Neural cell (in vitro differentiated cells): ENCODE measurements around the gene FAM193A. TPM values are rescaled to one million over a fixed set of nuclear protein-coding genes. Genes with fewer than 3 reads are reported as not detected.
"Not testable (repeated sequence)": the region's sequence is repeated elsewhere in the genome, so short reads cannot be mapped to it uniquely, and the experiment has no call there.

Experiments
- H2AFZ ChIP-seq: fragments of 200-600, 300-800 bp; sonication (generic), shearing (Covaris generic); 2 replicates; pipeline ENCODE4 v1.6.0; 2014; ENCODE audit warnings: low read depth, mild to moderate bottlenecking, antibody characterized with exemption, low read length, moderate library complexity
- H3F3A ChIP-seq: fragments of 200-600 bp; shearing (Covaris generic); 2 replicates; pipeline ENCODE4 v1.6.1; 2016; ENCODE audit warnings: mild to moderate bottlenecking, moderate library complexity, mixed read lengths, antibody characterized with exemption, low read length; ENCODE audit not compliant: insufficient read depth, poor library complexity, severe bottlenecking
- H3K27ac ChIP-seq: fragments of 200-600, 300-800 bp; sonication (generic), shearing (Covaris generic); 2 replicates; pipeline ENCODE4 v1.5.1; 2014; ENCODE audit warnings: mild to moderate bottlenecking, low read length, moderate library complexity
- H3K27me3 ChIP-seq: fragments of 300-800, 200-600 bp; sonication (generic), shearing (Covaris generic); 2 replicates; pipeline ENCODE4 v1.6.0; 2014; ENCODE audit warnings: mild to moderate bottlenecking, low read depth, low read length, moderate library complexity; ENCODE audit not compliant: insufficient read depth
- H3K36me3 ChIP-seq: fragments of 300-800, 200-600 bp; sonication (generic), shearing (Covaris generic); 2 replicates; pipeline ENCODE4 v1.5.1; 2014; ENCODE audit warnings: mild to moderate bottlenecking, antibody characterized with exemption, low read length, moderate library complexity; ENCODE audit not compliant: insufficient read depth
- H3K4me2 ChIP-seq: fragments of 300-800, 200-600 bp; sonication (generic), shearing (Covaris generic); 2 replicates; pipeline ENCODE4 v1.6.0; 2014; ENCODE audit warnings: mild to moderate bottlenecking, low read length
- H3K4me3 ChIP-seq: fragments of 300-800, 200-600 bp; sonication (generic), shearing (Covaris generic); 2 replicates; pipeline ENCODE4 v1.5.1; 2014; ENCODE audit warnings: mild to moderate bottlenecking, low read length, moderate library complexity
- H3K79me2 ChIP-seq: fragments of 200-600 bp; shearing (Covaris generic); replicated peaks from 2 replicates; pipeline ENCODE4 v1.6.0; 2014; ENCODE audit warnings: mild to moderate bottlenecking, low read length, moderate library complexity; ENCODE audit not compliant: insufficient read depth
- H3K9ac ChIP-seq: fragments of 300-800, 200-600 bp; sonication (generic), shearing (Covaris generic); 2 replicates; pipeline ENCODE4 v1.6.1; 2016; ENCODE audit warnings: mild to moderate bottlenecking, low read length, mixed read lengths
- H3K9me2 ChIP-seq: fragments of 200-600 bp; shearing (Covaris generic); 2 replicates; pipeline ENCODE4 v1.6.1; 2016; ENCODE audit warnings: mild to moderate bottlenecking, low read length, mixed read lengths; ENCODE audit not compliant: insufficient read depth
- H3K9me3 ChIP-seq: fragments of 200-600, 300-800 bp; sonication (generic), shearing (Covaris generic); 2 replicates; pipeline ENCODE4 v1.6.1; 2016; ENCODE audit warnings: mild to moderate bottlenecking, mixed run types, low read length, moderate library complexity, mixed read lengths
- H4K20me1 ChIP-seq: fragments of 200-600 bp; shearing (Covaris generic); 2 replicates; pipeline ENCODE4 v1.6.1; 2016; ENCODE audit warnings: mild to moderate bottlenecking, mixed run types; ENCODE audit not compliant: insufficient read depth
- EP300 ChIP-seq: fragments of 450-650 bp; conservative IDR thresholded peaks from 2 replicates; pipeline ENCODE4 v1.6.1; 2014; ENCODE audit warnings: antibody characterized with exemption, mild to moderate bottlenecking, moderate library complexity; ENCODE audit not compliant: poor library complexity, severe bottlenecking
- EZH2 ChIP-seq: fragments of 200-600, 300-800 bp; shearing (Covaris generic), sonication (generic); IDR thresholded peaks from 2 replicates; pipeline ENCODE4 v1.6.1; 2014; ENCODE audit warnings: antibody characterized with exemption, low read length, borderline replicate concordance, mild to moderate bottlenecking; ENCODE audit not compliant: insufficient read depth, poor library complexity, severe bottlenecking
- MXI1 ChIP-seq: fragments of 450-650 bp; conservative IDR thresholded peaks from 2 replicates; pipeline ENCODE4 v1.6.1; 2014; ENCODE audit warnings: antibody characterized with exemption, mild to moderate bottlenecking; ENCODE audit not compliant: poor library complexity, severe bottlenecking
- POLR2AphosphoS5 ChIP-seq: IDR thresholded peaks from 2 replicates; pipeline ENCODE4 v1.6.1; 2012
- RAD21 ChIP-seq: fragments of 450-650 bp; conservative IDR thresholded peaks from 2 replicates; pipeline ENCODE4 v1.6.1; 2014; ENCODE audit warnings: antibody characterized with exemption, mild to moderate bottlenecking, moderate library complexity
- SMC3 ChIP-seq: fragments of 450-650 bp; conservative IDR thresholded peaks from 2 replicates; pipeline ENCODE4 v1.6.1; 2014; ENCODE audit warnings: antibody characterized with exemption, mild to moderate bottlenecking, moderate library complexity; ENCODE audit not compliant: poor library complexity
- TAF1 ChIP-seq: IDR thresholded peaks from 2 replicates; pipeline ENCODE4 v1.6.1; 2012; ENCODE audit warnings: low read depth
- polyA plus RNA-seq: library from polyadenylated mRNA; depleted of rRNA; stranded (reverse); fragments of >200 nt; gene quantifications from 2 replicates; pipeline ENCODE4 v1.2.3, GENCODE V29; 2014
- TF ChIP-seq, protein P1 (sequence below): fragments of 450-650 bp; IDR thresholded peaks from 2 replicates; pipeline ENCODE4 v1.5.1; 2014; ENCODE audit warnings: antibody characterized with exemption, mild to moderate bottlenecking, moderate library complexity; ENCODE audit not compliant: poor library complexity, severe bottlenecking
- TF ChIP-seq, protein P2 (sequence below): IDR thresholded peaks from 2 replicates; pipeline ENCODE4 v1.6.1; 2012; ENCODE audit warnings: borderline replicate concordance

FAM193A gene
- polyA plus RNA-seq, 1 donor from 2014 or later: 11.6 TPM

DNA sequence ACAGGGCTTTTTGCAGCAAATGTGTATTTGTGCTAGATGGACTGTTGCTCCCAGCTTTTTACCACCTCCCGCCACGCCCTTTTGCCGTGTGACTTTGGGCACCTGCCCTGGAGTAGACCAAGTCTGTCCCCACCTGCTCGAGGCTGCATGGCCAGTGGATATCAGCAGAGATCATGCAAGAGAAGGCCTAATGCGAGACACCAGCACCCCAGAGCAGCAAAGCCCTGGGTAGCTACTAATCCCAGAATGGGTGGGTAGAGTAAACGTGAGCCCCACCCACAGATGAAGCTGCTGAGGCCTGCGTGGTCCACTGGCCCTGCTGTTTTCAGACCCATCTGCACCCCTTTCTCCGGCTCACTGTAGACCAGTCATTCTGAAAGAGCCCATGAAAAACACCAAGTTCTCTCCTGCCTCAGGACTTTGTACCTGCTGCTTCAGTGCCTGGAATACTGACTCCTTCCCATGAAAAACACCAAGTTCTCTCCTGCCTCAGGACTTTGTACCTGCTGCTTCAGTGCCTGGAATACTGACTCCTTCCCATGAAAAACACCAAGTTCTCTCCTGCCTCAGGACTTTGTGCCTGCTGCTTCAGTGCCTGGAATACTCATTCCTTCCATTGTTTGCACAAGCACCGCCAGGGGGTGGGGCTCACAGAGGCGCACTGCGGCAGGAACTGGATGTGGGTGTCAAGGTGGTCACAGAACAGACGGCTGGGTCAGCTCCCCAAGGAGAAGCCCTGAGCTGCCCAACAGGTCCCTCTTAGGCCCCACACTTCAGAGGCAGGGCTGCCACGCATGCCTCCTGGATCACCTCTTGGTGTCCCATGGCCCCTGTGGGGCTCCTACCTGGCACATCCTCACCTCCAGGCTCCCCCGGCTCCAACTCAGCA lies 224.8 kb downstream of the FAM193A start:
- Histone ChIP-seq H2AFZ (no peak overlapping the region), H3K4me2 (no peak overlapping the region)

DNA sequence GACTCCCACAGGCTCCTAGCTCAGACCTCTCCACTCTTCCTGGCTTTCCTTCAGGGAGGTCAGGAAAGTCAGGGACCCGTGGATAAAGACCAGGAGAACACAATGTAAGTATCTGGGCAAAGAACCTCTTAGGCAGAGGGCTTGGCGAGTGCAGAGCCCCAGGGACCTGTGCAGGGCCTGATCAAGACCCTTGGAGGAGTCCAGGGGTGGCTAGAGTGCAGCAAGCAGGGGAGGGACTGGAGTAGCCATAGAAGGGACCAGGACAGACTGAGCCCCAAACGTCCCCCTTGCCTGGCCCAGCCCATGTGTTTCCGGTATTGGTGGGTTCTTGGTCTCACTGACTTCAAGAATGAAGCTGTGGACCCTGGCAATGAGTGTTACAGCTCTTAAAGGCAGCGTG lies 225.6 kb downstream of the FAM193A start:
- H3K9me2 ChIP-seq: no peaks in the 10 kb centered on the region
- H4K20me1 ChIP-seq: no peaks in the 10 kb centered on the region
- no peaks in the 10 kb centered on the region for H3K27me3 ChIP-seq
- no peaks in the 10 kb centered on the region for H3K79me2 ChIP-seq
- H3K27ac ChIP-seq: no peak overlapping the region
- H2AFZ ChIP-seq: no peak overlapping the region
- H3K9ac ChIP-seq: no peak overlapping the region
- TF ChIP-seq, protein P1, sequence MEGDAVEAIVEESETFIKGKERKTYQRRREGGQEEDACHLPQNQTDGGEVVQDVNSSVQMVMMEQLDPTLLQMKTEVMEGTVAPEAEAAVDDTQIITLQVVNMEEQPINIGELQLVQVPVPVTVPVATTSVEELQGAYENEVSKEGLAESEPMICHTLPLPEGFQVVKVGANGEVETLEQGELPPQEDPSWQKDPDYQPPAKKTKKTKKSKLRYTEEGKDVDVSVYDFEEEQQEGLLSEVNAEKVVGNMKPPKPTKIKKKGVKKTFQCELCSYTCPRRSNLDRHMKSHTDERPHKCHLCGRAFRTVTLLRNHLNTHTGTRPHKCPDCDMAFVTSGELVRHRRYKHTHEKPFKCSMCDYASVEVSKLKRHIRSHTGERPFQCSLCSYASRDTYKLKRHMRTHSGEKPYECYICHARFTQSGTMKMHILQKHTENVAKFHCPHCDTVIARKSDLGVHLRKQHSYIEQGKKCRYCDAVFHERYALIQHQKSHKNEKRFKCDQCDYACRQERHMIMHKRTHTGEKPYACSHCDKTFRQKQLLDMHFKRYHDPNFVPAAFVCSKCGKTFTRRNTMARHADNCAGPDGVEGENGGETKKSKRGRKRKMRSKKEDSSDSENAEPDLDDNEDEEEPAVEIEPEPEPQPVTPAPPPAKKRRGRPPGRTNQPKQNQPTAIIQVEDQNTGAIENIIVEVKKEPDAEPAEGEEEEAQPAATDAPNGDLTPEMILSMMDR: no peak
- TF ChIP-seq SMC3: no peak
- TF ChIP-seq EP300: no peak
- TF ChIP-seq TAF1: no peak
- TF ChIP-seq, protein P2, sequence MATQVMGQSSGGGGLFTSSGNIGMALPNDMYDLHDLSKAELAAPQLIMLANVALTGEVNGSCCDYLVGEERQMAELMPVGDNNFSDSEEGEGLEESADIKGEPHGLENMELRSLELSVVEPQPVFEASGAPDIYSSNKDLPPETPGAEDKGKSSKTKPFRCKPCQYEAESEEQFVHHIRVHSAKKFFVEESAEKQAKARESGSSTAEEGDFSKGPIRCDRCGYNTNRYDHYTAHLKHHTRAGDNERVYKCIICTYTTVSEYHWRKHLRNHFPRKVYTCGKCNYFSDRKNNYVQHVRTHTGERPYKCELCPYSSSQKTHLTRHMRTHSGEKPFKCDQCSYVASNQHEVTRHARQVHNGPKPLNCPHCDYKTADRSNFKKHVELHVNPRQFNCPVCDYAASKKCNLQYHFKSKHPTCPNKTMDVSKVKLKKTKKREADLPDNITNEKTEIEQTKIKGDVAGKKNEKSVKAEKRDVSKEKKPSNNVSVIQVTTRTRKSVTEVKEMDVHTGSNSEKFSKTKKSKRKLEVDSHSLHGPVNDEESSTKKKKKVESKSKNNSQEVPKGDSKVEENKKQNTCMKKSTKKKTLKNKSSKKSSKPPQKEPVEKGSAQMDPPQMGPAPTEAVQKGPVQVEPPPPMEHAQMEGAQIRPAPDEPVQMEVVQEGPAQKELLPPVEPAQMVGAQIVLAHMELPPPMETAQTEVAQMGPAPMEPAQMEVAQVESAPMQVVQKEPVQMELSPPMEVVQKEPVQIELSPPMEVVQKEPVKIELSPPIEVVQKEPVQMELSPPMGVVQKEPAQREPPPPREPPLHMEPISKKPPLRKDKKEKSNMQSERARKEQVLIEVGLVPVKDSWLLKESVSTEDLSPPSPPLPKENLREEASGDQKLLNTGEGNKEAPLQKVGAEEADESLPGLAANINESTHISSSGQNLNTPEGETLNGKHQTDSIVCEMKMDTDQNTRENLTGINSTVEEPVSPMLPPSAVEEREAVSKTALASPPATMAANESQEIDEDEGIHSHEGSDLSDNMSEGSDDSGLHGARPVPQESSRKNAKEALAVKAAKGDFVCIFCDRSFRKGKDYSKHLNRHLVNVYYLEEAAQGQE: no peak
- TF ChIP-seq EZH2: no peak
- no peak for TF ChIP-seq RAD21
- no peak for TF ChIP-seq POLR2AphosphoS5
- no peak for TF ChIP-seq MXI1
- H3K36me3 ChIP-seq: no peaks in the 10 kb centered on the region
- no peaks in the 10 kb centered on the region for H3K9me3 ChIP-seq
- H3K4me2 ChIP-seq: no peak overlapping the region
- H3F3A ChIP-seq: no peaks in the 10 kb centered on the region
- H3K4me3 ChIP-seq: no peak overlapping the region

More for the DNA sequence above, 224.8 kb downstream of the FAM193A start:
- H3K27me3 ChIP-seq: no peaks in the 10 kb centered on the region
- no peaks in the 10 kb centered on the region for H3K9me2 ChIP-seq
- H3K27ac ChIP-seq: no peak overlapping the region
- no peaks in the 10 kb centered on the region for H3K9me3 ChIP-seq
- H3K79me2 ChIP-seq: no peaks in the 10 kb centered on the region
- no peaks in the 10 kb centered on the region for H3K36me3 ChIP-seq
- no peak overlapping the region for H3K9ac ChIP-seq
- H4K20me1 ChIP-seq: no peaks in the 10 kb centered on the region
- H3F3A ChIP-seq: no peaks in the 10 kb centered on the region
- TF ChIP-seq TAF1: no peak
- no peak for TF ChIP-seq EP300
- TF ChIP-seq, protein P1: no peak
- TF ChIP-seq EZH2: no peak
- no peak for TF ChIP-seq SMC3
- no peak overlapping the region for H3K4me3 ChIP-seq

DNA sequence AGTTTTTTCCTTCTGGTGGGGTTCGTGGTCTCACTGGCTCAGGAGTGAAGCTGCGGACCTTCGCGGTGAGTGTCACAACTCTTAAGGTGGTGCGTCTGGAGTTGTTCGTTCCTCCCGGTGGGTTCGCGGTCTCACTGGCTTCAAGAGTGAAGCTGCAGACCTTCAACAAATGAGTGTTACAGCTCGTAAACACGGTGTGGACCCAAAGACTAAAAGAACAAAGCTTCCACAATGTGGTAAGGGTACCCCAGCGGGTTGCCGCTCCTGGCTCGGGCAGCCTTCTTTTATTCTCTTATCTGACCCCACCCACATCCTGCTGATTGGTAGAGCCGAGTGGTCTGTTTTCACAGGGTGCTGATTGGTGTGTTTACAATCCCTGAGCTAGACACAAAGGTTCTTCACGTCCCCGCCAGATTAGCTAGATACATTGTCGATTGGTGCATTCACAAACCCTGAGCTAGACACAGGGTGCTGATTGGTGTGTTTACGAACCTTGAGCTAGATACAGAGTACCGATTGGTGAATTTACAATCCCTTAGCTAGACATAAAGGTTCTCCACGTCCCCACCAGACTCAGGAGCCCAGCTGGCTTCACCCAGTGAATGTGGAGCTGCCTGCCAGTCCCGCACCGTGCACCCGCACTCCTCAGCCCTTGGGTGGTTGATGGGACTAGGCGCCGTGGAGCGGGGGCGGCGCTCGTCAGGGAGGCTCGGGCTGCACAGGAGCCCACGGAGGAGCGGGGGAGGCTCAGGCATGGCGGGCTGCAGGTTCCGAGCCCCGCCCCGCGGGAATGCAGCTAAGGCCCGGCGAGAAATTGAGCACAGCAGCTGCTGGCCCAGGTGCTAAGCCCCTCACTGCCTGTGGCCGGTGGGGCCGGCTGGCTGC lies 226.3 kb downstream of the FAM193A start:
- not testable (repeated sequence) for H3K9me2 ChIP-seq, H3K4me2 ChIP-seq

More for the DNA sequence above, 226.3 kb downstream of the FAM193A start:
- H3K9ac ChIP-seq, H3K4me3 ChIP-seq, H3K9me3 ChIP-seq, H3K27ac ChIP-seq, H3F3A ChIP-seq, H3K27me3 ChIP-seq, H2AFZ ChIP-seq, H3K36me3 ChIP-seq, H4K20me1 ChIP-seq, H3K79me2 ChIP-seq: not testable (repeated sequence)
